Limb (tissue), 2 donors: ENCODE results near the gene ITGB8.

Experiments used
- DNase-seq, 2 donors: peaks; one replicate each; pipeline ENCODE4 v3.0.0-alpha.2; 2016; ENCODE audit errors: extremely low spot score in 2 of 2

Gene ITGB8

DNA sequence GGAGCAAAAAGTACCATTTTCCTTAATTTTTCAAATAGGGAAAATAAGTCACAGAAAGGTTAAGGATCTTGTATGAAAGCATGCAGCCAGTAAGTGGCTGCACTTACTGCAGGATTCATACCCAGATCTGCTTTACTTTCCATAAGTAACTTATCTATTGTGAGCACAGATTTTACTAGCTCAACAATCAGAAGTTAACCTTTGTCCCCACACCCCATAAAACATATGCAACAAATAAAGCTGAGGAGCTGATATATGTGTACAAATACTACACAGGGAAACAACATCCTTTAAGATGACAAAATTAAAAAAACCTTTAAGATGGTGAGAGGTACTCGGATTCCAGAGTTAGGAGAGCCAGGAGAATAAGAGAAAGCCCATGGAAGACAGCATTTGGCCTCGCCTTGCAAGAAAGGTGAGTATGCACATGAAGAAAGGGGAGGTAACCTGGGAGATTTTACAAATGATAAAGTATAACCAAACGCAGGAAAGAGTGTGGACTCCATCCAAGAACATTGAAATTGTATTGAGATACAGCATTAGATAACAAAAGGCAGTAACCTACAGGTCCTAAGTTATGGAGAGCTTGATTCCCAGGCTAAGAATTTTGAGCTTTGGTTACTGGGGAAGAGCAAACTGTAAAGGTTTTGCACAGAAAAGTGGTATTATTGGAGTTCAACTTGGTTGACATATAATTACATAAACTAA, 87.1 kb downstream of the ITGB8 start:
- no peak for DNase-seq

DNA sequence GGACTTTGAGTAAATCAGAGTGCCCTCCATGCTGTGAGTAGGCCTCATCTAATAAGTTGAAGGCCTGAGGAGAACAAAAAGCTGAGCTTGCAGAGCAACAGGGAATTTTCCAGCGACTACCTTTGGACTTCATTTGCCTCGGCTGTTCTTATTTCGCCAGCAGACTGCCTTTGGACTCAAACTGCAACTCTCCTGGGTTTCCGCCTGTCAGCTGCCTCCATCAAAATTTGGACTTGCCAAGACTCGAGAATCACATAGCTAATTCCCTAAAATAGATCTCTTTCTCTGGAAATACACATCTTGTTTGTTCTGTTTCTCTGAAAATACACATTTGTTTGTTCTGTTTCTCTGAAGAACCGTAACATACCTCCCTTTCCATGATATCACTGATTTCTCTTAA, 93.8 kb downstream of the ITGB8 start:
- no peak for DNase-seq

GRCh38 chr7:20430664-20431063, 100.0 kb downstream of the ITGB8 start:
- DNase-seq = no peak

- no peak for DNase-seq
Observed at GRCh38 chr7:20431146-20431545, 100.4 kb downstream of the ITGB8 start.

- no peak for DNase-seq
Observed at GRCh38 chr7:20432071-20432470, 101.4 kb downstream of the ITGB8 start.

DNA sequence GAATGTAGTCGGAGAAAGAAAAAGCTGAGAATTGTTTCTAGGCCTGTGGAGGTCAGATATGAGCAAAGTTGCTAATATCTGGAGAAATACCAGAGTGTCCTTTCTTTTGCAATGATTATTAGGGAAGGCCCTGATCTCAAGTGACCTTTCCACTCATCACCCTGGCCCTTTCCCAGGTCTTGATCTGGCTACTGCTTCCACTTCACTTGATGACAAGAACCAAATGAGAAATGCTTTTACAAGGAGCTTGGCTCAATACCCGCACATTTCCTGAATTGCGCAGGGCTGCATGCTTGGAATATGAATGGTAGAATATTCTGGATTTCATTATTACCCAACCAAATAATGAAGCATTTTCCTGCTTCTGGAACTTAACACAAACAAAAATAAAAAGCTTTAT, 104.6 kb downstream of the ITGB8 start:
- DNase-seq = no peak

GRCh38 chr7:20438248-20438647, 107.5 kb downstream of the ITGB8 start:
- no peak for DNase-seq

DNA sequence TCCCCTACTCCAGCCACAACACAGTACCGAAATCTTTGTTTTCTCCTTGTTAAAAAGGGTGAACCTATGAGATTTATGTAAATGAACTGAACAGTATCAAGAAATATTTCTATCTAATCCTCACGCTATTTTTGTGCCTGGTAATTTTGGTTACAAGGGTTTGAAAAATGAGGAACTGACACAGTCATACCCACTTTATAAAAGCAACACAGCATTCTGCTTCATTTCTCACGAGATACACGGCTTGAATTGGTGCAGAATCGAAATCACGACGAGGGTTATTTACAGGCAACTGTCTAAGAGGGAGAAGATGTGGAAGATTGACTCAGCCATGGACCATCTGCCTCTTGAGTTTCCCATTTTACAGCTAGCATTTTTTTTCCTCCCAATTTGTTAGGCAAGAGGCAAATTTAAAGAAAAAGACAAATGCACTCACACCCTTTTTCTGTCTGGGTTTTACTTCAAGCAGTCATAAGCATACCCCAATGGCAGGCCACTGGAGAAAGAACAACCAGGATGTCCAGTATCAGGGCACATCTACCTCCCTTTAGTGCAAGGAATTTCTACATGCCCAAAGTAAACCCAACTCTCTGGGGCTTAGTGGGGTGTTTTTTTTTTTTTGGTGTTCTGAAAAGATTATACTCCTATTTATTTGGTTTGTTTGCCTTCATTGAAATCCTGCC, 108.1 kb downstream of the ITGB8 start:
- DNase-seq = no peak

- no peak for DNase-seq
Observed at GRCh38 chr7:20439416-20440185, 108.9 kb downstream of the ITGB8 start.

DNA sequence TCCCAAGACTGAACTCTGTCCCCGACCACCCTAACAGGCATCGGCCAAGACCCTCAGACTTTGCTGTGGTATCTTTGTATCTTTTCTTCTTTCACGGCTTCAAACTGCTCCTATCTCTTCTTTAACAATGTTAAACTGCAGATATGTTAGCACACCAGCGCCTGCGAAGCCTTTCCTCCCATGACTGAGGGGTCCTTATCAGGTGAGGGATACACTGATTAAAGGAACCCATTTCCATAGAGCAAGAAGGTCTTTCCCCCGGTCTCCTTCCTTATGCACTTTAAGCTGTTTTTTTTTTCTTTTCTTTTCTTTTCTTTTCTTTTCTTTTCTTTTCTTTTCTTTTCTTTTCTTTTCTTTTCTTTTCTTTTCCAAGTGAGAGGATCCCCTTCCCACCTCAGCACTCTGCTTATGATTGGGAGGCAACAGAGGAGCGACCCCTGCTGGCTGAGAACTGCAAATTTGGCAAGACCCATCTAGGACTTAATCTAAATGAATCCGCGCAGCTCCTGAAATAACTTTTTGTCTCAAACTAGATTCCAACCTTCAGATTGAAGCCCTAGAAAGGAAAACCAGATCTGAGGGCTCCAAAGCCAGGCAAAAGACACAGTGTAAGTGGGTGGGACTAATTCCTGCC, 109.9 kb downstream of the ITGB8 start:
- DNase-seq = no peak

DNA sequence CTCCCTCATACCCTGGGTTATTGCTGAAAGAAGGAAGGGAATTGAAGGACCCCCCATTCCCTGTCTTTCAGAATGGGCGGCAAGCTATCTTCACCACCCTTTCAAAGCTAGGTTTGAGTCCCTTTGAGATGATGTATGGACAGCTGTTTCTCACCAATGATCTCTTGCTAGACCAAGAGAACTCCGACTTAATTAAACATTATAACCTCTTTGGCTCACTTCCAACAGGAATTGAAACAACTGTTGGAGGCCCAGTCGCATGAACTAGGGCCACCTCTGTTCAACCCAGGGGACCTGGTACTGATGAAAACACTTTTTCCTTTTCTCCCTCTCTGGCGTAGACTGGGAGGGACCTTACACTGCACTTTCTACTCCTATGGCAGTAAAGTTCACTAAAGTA, 110.6 kb downstream of the ITGB8 start:
- DNase-seq = no peak

- no peak for DNase-seq
Observed at GRCh38 chr7:20441991-20442441, 111.3 kb downstream of the ITGB8 start.

- no peak for DNase-seq
Observed at GRCh38 chr7:20442951-20443350, 112.3 kb downstream of the ITGB8 start.

GRCh38 chr7:20444030-20444800, 113.5 kb downstream of the ITGB8 start:
- peak in 1 of 2 donors; percentile 36 for DNase-seq

DNA sequence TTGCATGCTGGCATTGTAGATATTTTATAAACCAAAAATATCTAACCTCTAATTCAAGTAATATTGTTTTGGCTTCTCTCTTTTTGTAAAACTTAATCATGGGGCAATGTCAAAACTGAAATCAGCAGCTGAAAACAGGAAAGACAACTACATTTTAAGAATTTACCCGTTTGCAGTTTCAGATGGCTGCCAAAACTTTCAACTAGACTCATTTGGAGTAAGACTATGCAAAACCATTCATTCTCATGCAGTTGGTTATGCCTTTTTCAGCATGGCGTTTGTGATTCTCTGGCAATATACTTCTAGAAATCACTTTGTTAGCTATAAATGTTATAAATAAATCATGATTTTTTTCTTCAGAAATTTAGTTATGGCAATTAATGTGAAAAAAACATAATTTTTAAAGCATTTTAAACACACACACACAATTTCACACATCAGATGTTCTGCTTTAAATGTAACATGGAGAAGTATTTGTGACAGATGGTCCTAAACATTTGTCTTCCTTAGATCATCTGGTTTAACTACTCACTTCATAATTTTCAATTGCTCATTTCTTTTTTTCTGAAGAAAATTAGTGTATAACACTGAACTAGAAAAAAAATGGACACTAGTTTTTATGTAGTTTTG, 116.4 kb downstream of the ITGB8 start:
- no peak for DNase-seq

DNA sequence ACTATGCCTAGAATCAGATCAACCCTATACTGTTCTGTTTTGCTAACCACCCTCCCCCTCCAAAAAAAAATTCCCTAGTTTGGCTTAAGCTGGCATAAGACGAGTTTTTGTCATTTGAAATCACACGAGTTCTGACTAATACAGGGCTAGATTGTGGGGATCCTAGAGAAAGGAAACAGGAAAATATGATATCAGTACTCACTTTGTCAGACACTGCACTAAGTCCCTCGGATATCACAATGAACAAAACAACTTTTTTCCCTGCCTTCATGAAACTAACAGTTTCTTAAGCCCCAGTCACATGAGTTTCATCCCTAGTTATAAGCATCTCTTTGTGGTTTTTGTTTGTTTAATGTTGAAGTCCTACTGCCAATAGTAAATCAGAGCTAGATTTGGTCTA, 118.5 kb downstream of the ITGB8 start:
- DNase-seq = no peak

DNA sequence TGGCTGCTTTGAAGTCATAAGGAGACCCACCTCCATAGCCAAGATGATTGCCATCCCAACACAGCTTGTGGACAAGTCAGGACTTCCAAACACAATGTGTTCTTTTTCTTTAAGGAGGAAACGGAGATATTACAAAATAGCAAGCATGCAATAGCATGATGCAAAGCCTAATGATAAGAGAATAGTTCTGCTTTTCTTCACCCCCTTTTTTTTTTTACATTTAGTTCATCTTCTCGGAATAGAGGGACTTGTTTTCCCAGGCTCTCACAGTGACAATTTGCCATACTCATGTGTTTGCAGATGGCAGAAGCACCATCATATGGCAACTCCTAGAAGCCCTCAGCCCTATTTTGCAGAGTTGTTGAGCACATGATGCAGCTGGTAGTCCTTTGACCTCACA, 119.8 kb downstream of the ITGB8 start:
- DNase-seq = no peak

DNA sequence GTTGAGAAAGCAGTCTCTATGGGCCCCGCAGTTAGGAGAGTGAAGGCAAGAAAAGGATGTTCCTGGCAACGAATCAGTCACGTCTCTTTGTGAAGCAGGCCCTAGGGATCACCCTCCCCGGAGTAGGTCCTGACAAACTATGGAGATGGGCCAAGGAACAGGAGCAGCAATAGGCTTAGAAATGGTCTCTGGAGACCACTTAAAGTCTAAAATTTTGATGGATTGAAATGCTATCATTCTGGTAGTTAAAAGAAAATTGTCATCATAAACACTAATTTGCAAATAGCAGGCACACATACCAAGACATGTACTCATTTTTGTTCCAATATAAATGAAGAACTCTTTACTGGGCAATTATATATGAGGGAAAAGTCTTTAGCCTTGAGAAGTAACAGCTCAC, 123.5 kb downstream of the ITGB8 start:
- no peak for DNase-seq

DNA sequence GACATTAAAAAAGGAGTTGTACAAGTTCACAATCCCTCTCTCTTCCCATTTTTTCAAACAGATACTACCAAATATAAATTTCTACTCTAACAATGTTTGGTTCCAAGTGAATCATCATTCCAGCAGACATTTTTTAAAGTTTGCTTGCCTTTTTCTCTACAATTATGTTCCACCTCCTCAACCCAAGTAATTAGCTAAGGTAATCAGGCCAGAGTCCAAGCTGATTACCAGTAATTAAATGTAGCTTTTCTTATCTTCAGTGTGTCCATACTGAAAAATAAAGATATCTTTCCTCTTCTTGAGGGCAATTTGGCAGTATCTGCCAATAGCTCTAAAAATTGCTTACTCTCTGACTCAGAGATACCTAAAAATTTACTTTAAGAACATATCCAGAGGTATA, 126.0 kb downstream of the ITGB8 start:
- DNase-seq = no peak

DNA sequence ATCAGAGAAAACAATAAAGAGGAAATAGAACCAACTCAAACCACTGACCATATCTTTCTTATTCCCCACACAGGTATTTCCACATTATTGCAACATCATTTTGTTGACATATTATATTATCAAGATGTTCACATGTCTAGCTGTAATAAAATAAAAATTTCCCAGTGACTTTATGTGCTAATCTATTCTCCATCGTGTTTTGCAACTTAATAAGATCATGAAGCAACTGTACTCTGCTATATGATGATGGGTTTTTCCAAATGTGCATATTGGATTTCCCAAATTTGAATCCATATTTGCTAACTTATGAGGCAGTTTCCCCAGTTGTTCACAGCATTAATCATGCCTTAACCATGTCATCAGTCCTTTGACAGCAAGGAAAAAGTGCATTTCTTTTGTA, 127.8 kb downstream of the ITGB8 start:
- DNase-seq = no peak

GRCh38 chr7:20459419-20459818, 128.7 kb downstream of the ITGB8 start:
- no peak for DNase-seq
